Sigmoid colon (tissue), 4 donors: ENCODE results near the gene GNE.

ENCODE experiments used
- CTCF ChIP-seq, 4 experiments: fragments of 450-650 bp in 3 of 4; fragments of 200-600 bp in 1 of 4; IDR thresholded peaks; one replicate each; pipeline ENCODE4 v1.5.1; 2016 to 2019; ENCODE audit warnings: antibody characterized with exemption in 4 of 4, mild to moderate bottlenecking in 3 of 4, moderate library complexity in 2 of 4
- EP300 ChIP-seq, 4 donors: sonication (generic); formaldehyde crosslinking; IDR thresholded peaks; one replicate each; pipeline ENCODE4 v1.6.1; 2017; ENCODE audit warnings: antibody characterized with exemption in 4 of 4
- POLR2A ChIP-seq, 2 donors: fragments of 450-650 bp; IDR thresholded peaks; one replicate each; pipeline ENCODE4 v1.6.1; 2016; ENCODE audit warnings: antibody characterized with exemption in 2 of 2, mild to moderate bottlenecking in 2 of 2, moderate library complexity in 2 of 2

- TF ChIP-seq CTCF (IDR thresholded peaks at IDR 0.05) (no peak), POLR2A (IDR thresholded peaks at IDR 0.05) (no peak), EP300 (IDR thresholded peaks at IDR 0.05) (no peak)
Measured at GRCh38 chr9:36177571-36177970, 80.7 kb downstream of the GNE start.
